GM12875 (cell line): Measurements from ENCODE around the gene TNNI3K.

Experiments
- H3K4me3 ChIP-seq: one replicate; pipeline ENCODE4 v1.5.1; 2011; ENCODE audit warnings: low read depth, low read length, control low read depth
- CTCF ChIP-seq: IDR thresholded peaks from 2 replicates; pipeline ENCODE4 v1.5.1; 2011; ENCODE audit warnings: low read depth, mild to moderate bottlenecking, control low read depth, inconsistent platforms, low read length, moderate library complexity, borderline replicate concordance; ENCODE audit not compliant: insufficient read depth

Gene TNNI3K

GRCh38 chr1:74481607-74482006 is 246.4 kb downstream of the TNNI3K start:
- no peak for TF ChIP-seq CTCF
- H3K4me3 ChIP-seq = no peak overlapping the region

- no peak overlapping the region for H3K4me3 ChIP-seq
- no peak for TF ChIP-seq CTCF
Measured at GRCh38 chr1:74485622-74486021, 250.4 kb downstream of the TNNI3K start.

DNA sequence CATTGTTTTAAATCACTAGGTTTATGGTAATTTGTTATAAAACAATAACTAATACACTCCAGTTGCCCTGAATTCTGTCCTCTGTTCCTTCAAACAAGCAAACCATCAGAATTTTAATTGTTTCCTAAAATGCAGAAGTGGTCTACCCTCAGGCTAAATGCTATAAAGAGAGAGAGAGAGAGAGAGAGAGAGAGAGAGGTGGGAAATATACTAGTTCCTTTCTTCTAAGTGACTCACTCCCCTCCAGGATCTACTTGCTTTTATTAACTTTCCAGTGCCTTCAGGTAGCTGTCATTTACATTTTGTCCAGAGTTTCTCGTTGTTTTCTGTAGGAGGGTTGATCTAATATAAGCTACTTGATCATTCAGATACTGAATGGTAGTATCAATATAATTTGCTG is 250.8 kb downstream of the TNNI3K start:
- H3K4me3 ChIP-seq = no peak overlapping the region
- no peak for TF ChIP-seq CTCF

DNA sequence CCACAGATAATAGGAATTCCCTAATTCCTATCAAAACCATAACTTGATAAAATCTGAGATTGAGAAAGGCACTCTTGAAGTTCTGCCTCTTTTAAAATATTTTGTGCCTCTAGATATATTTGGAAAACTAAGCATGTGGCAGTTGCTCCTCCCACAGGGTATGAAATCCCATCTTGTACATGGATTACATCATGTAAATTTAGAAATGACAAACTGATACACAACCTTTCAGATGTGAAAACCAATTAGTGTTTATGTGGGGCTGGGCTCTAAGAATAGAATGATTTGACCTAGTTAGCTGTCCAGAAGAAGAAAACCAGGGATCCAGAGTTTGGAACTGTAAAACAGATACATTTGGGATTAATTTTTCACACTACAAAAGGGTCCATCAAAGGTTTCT is 261.5 kb downstream of the TNNI3K start:
- TF ChIP-seq CTCF = no peak

GRCh38 chr1:74498901-74499300 is 263.7 kb downstream of the TNNI3K start:
- no peak for TF ChIP-seq CTCF
- H3K4me3 ChIP-seq = no peak overlapping the region

More for the DNA sequence above, 261.5 kb downstream of the TNNI3K start:
- no peak overlapping the region for H3K4me3 ChIP-seq

DNA sequence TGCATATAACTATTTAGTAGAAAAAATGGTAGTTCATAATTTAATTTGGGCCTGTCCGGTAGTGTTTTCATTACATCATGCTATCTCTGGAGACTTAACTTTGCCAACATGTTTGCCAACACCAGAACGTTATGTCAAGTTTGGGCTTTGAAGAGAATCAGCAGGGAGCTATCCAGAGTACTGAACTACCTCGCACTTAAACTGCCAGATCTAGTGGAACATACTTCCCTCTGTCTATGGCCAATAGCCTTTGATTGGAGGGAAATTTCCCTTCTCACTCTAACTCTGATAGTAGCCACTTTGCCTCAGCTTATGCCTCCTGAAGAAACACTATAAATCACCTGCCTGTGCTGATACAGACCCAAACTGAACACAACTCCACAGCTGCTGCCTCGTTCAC is 267.2 kb downstream of the TNNI3K start:
- no peak for TF ChIP-seq CTCF
- no peak overlapping the region for H3K4me3 ChIP-seq

DNA sequence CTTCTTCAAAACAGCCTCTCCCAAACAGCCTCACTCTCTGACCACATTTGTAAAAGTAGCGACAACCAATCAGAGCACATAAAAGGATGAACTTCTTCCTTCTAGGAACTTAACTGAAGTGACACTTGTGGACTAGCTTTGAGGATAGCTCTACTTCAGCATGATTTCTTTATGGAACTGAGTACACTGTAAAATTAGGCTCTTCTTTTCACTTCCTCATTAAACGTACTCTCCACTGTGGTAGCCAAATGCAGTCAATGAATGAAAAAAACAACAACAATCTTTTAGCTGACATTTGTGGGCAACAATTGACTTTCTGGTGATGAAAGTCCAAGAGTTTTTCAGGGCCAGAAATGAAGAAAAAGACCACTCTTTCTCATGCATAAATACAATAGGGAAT is 267.7 kb downstream of the TNNI3K start:
- no peak overlapping the region for H3K4me3 ChIP-seq
- no peak for TF ChIP-seq CTCF
